Posterior cingulate gyrus (tissue), 11 donors: ENCODE results near the gene LRRN1.

Experiments used
- DNase-seq, 10 donors: peaks; one replicate each; pipeline versions ENCODE4 v3.0.0 to v3.0.0-alpha.2; 2020 to 2021; ENCODE audit warnings: mixed read lengths in 3 of 10
- intact Hi-C: fragments of 100-400 bp; cut with DNase I; formaldehyde crosslinking; loops from one replicate; pipeline ENCODE4 v1.15.1; 2023

Gene LRRN1

GRCh38 chr3:3799173-3800079, at the start of gene LRRN1:
LRRN1 (plus strand) TSS chr3:3799431; CDS start chr3:3844642, 45,211 bp downstream.
- DNase-seq, result peak; percentile 74 to 98 (median 90)
- intact Hi-C loops, result loop anchor here (10.0 kb wide), 1 partner anchor 495 kb away; no protein-coding TSS in a partner anchor

GRCh38 chr3:3753416-3753815, 45.8 kb upstream of the LRRN1 start:
- no peak for DNase-seq
- intact Hi-C loops, result no loop called here

- DNase-seq, result no peak
- intact Hi-C loops, result no loop called here
Observed at GRCh38 chr3:3765661-3766060, 33.6 kb upstream of the LRRN1 start.

GRCh38 chr3:3766140-3766539, 33.1 kb upstream of the LRRN1 start:
- intact Hi-C loops, result no loop called here
- no peak for DNase-seq

DNA sequence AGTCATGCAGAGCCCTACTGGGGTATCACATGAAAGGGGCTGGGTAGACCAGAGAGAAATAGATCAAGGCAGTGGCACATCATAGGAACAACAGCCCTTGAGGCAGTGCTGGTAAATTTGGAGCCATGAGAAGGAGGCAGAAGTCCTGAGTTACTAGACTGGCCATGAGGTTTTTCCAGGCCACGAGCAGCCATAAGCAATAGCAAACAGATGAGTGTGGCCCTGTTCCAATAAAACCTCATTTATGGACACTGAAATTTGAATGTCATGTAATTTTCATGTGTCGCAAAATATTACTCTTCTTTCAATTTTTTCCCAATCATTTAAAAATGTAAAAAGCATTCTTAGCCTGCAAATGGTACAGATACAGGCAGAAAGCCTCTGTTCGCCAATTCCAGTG, 28.1 kb upstream of the LRRN1 start:
- DNase-seq, result no peak
- intact Hi-C loops, result no loop called here

GRCh38 chr3:3771567-3771966, 27.7 kb upstream of the LRRN1 start:
- DNase-seq, result no peak
- intact Hi-C loops, result no loop called here

- DNase-seq, result no peak
- intact Hi-C loops, result no loop called here
Observed at GRCh38 chr3:3772338-3772737, 26.9 kb upstream of the LRRN1 start.

DNA sequence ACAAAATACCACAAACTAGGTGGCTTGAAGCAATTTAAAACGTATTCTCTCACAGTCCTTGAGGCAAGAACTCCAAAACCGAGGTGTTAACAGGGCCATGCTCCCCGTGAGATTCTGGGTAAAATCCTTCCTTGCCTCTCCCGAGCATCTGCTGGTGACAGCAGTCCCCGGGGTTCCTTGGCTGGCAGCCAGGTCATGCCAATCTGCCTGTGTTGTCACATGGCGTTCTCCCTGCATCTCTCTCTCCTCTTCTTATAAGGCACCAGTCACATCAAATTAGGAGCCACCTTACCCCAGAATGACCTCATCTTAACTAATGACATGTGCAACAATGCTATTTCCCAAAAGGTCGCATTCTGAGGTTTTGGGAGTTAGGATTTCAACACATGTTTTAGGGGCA, 26.3 kb upstream of the LRRN1 start:
- intact Hi-C loops, result no loop called here

DNA sequence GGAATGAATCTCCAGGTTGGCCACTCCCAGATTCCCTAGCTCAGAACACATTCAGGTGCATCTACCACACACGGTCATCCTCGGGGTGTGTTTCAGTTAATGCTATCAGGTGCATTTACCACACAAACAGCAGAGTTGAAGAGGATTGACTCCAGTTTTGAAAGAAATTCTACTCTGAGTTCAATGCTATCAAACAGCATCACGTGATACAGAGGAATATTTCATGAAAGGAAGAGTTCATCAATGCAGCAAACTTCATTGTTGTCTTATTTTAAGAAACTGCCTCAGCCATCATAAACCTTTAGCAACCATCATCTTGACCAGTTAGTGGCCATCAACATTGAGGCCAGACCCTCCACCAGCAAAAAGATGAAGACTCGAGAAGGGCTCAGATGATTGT, 22.6 kb upstream of the LRRN1 start:
- no peak for DNase-seq
- intact Hi-C loops, result no loop called here

More for the DNA sequence above, 26.3 kb upstream of the LRRN1 start:
- DNase-seq, result peak in 9 of 10 donors; percentile 4 to 82 (median 39)

GRCh38 chr3:3778216-3778615, 21.0 kb upstream of the LRRN1 start:
- intact Hi-C loops, result no loop called here
- DNase-seq, result no peak

- no peak for DNase-seq
- intact Hi-C loops, result no loop called here
Observed at GRCh38 chr3:3778641-3779270, 20.5 kb upstream of the LRRN1 start.

DNA sequence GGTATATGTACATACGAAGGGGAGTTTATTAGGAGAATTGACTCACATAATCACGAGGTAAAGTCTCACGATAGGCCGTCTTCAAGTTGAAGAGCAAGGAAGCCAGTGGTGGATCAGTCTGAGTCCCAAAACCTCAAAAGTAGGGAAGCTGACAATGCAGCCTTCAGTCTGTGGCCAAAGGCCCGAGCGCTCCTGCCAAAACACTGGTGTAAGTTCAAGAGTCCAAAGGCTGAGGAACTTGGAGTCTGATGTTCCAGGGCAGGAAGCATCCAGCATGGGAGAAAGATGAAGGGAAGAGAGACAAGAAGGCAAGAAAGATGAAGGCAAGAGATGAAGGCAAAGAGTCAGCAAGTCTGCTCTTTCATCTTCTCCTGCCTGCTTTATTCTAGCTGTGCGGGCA, 16.8 kb upstream of the LRRN1 start:
- no peak for DNase-seq
- intact Hi-C loops, result no loop called here

DNA sequence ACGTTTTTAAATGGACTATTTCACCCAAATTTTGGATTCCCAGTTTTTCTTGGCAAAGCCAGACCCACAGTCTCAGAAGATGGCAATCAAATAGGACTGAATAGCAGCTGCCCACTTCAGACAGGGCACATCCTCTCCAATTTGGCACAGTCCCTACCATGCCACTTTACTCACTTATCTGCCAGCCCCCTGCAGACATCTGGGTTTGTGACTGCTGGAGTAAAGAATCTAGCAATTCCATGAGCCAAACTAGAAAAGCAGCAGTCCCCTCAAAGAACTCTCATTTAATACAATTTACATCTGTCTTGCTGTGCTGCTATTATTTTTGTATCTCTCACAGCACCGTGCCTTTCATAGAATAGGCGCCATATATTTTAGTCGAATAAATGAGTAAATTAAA, 16.0 kb upstream of the LRRN1 start:
- DNase-seq, result no peak

DNA sequence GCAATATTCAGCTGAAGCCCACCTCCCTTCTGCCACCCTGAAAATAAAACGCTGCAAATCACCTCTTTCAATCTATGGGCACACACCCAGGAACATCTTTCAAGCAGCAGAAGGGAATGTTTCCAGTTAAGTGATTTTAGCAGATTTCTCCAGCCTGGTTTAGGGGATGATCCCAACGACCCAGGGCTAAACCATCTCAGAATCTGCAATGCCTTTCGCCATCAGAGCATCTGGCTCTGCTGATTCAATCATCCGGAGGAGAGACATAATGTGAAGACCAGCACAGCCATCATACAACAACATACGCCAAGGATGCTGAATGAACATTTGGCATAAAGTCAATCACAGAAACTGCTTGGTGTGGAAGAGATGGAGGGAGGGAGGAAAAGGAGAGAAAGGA, 15.5 kb upstream of the LRRN1 start:
- no peak for DNase-seq
- intact Hi-C loops, result no loop called here

More for the DNA sequence above, 16.0 kb upstream of the LRRN1 start:
- intact Hi-C loops, result no loop called here

DNA sequence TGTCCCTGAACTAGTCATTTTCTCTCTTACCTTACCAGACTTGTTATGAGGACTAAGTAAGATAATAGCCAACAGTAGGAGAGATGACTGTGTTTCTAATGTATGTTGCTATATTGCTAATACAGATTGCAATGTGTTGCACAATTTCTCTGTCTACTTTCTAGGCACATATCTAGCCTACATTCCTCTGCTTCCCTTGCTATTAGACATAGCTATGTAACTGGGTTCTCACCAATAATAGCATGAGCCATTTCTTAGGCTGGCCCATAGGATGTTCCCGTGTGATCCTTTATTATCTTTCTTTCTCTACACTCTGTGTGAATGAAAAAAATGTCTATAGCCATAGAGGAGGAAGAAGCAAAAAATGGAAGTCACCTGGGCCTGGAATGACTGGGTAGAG, 6.8 kb upstream of the LRRN1 start:
- DNase-seq, result no peak
- intact Hi-C loops, result no loop called here

DNA sequence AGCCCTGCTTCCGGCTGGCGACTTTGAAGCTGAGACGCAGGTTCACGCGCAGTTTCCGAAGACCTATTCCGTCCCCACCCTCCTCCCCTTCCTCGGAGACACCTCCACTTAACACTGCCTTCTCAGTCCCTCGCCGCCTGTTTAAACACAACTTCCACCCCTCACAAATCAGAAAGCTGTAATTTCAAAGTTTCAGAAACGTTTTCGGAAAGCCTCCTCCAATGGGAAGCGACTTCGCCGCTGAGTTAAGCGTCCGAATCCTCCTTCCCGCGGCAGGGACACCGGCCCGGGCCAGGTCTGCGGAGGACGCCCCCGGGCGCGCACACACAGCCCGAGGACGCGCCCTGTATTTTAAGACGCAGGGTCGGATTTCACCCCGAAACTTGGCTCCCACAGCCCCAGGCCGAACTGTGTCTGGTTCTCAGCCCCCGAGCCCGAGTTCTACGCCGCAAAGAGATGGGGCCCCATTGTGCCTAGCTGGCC, 559 bp upstream of the LRRN1 start:
- intact Hi-C loops, result no loop called here
- peak in 9 of 10 donors; percentile 22 to 87 (median 27) for DNase-seq

DNA sequence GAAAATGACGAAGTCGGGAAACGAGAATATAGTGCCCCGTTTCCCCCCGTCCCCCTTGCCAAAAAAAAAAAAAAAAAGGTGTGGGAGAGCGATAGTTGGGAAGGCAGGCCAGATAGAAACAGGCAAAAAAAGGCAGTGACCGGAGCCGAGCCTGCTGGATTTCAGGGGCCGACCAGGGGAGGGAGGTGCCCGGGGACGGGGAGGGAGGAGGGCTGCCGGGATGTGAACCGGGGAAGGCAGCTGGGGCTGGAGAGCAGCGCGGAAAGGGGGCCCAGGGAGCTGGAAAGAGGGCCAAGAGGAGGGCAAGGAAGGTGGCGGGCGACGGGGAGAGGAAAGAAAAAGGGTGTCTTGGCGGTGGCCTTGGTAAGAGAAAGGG, 837 bp downstream of the LRRN1 start:
- DNase-seq, result peak in 8 of 10 donors; percentile 24 to 86 (median 31)
- intact Hi-C loops, result loop anchor here (10.0 kb wide), 1 partner anchor 495 kb away; no protein-coding TSS in a partner anchor

DNA sequence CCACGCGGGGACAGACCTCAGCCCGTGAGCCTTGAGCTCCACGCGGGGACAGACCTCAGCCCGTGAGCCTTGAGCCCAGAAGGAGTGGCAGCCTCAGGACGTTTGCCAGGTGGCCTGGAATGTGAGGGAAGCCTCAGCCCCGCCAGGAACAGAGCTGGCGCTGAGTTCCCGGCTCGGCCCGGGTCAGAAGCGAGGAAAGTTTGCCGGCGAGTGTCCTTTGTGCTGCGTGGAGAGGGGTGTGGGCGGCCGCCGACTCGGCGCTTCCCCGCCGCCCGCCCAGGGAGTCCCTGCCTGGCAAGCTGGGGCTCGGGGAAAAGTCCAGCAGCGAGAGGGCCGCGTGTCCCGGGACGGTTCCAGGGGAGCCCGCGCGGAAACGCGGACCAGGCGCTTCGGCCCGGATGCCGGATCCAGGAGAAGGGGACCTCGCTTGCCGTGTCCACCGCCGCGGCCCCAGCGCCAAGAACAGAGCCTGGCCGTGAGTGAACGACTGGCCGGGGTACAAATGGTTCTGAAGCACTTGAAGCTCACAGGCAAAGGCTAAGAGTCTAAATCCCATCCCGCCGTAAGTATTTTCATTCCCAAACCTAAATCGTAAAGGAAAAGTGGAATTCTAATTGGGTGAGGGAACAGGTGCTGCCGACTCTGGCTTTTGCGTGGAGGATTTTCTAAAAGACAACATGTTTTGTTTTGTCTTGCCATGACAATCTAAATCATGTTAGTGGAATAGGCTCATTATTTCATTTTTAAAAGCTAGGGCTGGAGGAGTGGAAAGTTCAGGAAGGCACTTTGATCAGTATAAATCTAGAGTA, 1.7 kb downstream of the LRRN1 start:
- peak; percentile 9 to 85 (median 30) for DNase-seq
- intact Hi-C loops, result loop anchor here (10.0 kb wide), 1 partner anchor 494 kb away; no protein-coding TSS in a partner anchor

DNA sequence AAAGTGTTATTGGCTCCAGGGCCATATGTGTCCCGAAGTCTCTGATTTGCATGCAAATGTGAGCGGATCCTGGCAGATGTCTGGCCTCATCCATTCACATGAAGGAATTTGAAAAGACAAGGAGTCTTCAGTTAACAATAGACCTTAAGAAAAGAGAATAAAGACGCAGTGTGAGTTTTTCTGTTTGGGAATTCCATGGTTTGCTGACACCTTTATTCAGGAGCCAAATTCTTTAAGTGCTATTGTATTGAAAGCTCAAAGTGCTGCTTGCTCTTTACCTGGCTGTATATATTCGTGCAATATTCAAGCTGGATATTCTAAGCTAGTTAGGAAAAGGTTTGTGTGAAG, 2.2 kb downstream of the LRRN1 start:
- intact Hi-C loops, result loop anchor here (10.0 kb wide), 1 partner anchor 493 kb away; no protein-coding TSS in a partner anchor

DNA sequence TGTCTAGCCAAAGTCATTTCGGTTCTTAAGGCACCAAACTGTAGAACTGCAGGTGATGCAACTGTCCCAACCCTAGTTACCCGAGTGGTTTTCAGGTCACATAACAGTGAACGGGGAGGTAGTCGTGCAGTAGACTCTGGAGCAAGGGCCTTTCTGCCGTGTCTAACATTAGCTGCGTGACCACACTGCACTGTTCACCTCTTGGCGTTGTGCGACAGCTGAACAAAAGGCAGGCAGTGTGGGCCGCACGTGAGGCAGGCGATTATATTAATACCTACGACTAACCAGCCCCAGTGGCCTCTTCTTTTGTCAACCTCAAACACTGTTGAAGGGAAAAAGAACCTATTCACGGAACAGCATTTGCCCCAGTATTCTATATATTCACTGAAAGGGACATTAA, 2.8 kb downstream of the LRRN1 start:
- intact Hi-C loops, result loop anchor here (10.0 kb wide), 1 partner anchor 493 kb away; no protein-coding TSS in a partner anchor

More for the DNA sequence above, 2.2 kb downstream of the LRRN1 start:
- DNase-seq, result no peak

More for the DNA sequence above, 2.8 kb downstream of the LRRN1 start:
- no peak for DNase-seq
